ENCODE results near the gene ZNF609. TPM values are rescaled to one million over a fixed set of nuclear protein-coding genes. Genes with fewer than 3 reads are reported as not detected.

ZNF609 gene
- total RNA-seq, 1 donor = 41.5 TPM

DNA sequence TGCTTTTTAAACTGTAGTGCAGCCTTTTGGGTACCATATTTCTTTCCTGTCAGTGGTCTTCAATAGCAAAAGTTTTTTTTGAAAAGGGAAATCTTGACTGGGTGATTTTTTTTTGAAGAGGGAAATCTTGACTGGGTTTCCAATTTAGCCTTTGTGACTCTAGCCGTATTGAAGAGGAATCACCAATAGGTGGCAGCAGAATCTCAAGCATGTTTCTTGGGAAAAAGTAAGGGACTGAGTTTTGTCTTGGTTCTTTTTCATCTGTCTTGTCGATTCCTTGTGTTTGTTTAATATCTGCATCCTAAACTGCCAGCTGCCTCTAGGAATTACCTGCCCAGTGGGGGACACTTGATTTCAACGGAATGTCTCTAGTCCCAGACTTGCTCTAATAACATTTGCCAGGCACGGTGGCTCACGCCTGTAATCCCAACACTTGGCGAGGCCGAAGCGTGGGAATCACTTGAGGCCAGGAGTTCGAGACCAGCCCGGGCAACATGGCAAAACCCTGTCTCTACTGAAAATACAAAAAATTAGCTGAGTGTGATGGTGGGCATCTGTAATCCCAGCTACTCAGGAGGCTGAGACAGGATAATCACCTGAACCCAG is 225.9 kb downstream of the ZNF609 start:
- DNase-seq (ENCODE audit: low read depth in 2 of 3, low spot score in 2 of 3) = peak in 1 of 3 donors; percentile 77

DNA sequence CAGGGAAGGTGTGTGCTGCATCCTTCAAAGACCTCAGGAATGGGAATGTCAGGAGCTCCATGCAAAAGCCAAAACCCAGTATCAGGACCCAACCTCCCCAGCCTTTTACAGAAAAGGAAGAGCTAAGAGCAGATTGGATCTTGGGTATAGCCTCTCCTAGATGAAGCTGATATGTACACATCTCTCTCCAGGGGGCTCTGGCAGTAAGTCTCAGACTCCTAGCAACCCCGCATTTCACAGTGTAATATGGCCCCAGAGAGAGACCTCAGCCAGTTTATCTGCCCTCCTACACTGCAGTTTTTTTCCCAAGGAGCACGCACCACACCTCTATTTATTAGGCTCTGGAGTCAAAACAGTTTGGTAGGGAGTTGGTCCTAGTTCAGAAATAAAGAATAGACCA is 226.8 kb downstream of the ZNF609 start:
- DNase-seq (ENCODE audit: low read depth in 2 of 3, low spot score in 2 of 3) = no peak

DNA sequence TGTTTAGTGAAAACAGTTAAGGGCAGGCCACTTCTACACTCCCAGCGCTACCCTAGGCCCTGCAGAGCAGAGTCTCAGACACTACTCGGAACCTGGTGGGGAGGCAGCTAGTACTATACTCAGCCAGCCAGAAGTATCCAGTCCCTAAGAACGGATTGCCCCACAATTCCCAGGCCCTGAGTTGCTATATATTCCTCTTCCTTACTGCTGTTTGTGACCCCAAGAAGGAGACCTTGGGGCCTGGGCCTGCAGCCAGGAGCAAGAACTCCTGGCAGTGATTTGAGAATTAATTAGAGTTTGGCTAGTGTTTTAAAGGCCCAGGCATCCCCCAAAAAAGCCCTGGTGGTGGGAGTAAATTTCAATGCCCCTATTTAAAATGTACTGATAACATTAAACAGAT is 227.3 kb downstream of the ZNF609 start:
- DNase-seq (ENCODE audit: low read depth in 2 of 3, low spot score in 2 of 3) = no peak

DNA sequence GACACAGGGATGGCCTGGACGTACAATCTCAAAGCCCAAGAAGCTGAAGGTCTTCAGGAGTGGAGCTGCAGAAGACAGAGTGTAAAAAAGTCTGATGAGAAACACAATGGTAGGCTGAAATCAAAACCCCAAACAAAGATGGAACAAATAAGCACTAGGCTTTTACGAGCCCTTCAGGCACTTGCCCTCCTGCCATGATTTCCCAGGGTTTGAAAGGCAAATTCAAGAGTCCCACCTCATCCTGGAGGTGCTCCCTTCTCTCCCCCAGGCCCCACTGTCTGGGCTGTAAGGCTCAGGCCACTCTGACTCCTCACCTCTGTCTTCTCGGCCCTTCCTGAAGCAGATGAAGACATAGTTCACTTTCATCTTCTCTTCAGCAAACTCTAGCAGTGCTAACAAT is 228.4 kb downstream of the ZNF609 start:
- DNase-seq (ENCODE audit: low read depth in 2 of 3, low spot score in 2 of 3) = no peak

DNA sequence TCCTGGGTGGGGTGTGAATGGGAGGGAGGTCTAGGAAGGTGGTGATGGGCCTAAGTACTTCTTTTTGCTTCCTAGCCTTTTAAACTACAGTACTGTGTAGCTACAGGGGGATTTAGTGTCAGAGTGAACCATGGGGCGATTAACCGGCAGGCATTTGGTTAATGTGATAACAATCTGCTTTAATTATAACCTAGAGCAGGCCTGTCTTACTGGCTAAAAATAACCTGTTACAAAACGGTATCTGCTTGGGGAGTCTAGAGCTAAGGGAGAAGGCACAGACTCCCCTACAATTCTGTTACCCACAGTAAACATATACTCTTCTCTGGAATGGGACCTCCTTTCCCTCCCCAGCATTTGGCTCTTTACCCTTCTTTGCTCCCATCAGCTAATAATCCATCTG is 229.6 kb downstream of the ZNF609 start:
- no peak for DNase-seq (ENCODE audit: low read depth in 2 of 3, low spot score in 2 of 3)

DNA sequence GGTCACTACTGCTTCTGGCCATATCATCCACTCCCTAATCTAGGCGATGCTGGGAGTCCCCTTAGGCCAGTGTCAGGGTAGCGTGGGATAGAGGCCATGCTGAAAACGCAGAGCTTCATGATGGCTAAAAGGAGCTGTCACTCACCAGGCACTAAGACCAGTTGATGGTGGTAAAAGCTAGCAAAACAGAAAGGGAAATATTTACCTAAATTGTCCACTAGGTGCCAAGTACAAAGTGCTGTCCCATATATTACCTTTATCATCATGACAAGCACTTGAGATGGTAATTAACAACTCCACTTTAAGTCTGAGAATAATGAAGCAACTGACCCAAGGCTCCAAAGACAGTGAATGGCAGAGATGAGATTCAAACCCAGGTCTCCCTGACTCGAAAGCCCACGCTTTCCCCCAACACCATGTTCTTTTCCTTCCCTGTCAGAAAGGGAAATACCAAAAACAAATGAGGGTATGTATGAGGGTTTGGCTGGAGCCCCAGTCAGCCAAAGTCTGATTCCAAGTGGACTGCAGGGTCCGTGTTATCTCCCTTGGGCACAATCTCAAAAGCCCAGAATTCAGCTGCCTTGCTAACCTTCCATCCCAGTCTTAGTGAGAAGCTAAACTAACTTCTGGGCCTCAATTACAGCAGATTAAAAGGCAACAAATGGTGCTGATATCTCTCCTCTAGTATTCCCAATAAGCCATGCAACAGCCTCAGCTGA is 230.4 kb downstream of the ZNF609 start:
- no peak for DNase-seq (ENCODE audit: low read depth in 2 of 3, low spot score in 2 of 3)

DNA sequence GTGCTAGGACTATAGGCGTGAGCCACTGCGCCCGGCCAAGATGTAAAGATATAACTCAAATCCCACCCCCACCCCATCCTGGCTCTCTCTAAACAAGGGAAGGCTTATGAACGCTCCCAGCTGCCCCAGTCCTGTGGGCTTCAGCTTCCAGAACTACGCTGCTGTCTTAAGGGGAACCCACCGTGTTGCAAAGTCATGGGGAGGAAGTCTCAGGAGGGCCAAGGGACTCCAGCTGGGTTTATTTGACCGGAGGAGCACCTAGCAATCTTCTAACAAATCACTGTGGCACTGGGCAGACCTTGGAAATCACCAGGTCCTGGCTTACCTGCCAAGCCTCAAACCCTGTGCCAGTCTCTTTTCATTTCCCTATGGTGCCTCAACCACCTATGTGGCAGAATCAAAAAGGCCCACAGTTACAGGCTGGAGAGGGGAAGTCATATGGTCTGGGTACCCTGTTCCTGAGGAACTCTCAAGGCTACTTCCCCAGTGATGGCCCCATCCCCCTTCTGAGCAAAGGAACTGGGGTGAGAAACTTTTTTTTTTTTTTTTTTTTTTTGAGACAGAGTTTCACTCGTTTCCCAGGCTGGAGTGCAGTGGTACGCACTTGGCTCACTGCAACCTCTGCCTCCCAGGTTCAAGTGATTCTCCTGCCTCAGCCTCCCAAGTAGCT is 231.7 kb downstream of the ZNF609 start:
- peak in 1 of 3 donors; percentile 67 for DNase-seq (ENCODE audit: low read depth in 2 of 3, low spot score in 2 of 3)

DNA sequence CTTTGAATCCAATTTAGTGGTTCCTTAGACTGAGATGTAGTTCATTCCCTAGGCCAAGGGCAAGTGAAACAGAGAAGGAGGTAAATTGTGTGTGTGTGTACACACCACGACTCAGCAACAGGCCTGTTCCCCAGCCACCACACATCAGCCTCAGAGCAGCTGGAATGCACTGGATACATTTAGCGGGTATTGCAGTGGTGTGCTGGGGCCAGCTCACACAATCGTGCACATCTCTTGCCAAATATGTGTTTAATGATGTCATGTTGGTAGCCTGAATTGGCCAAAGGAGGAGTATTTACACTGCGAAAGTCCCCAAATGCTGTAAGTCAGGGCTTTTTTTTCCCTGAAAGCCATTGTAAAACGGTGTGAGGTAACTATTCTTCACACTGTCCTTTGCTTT is 232.8 kb downstream of the ZNF609 start:
- DNase-seq (ENCODE audit: low read depth in 2 of 3, low spot score in 2 of 3) = peak in 1 of 3 donors; percentile 31

DNA sequence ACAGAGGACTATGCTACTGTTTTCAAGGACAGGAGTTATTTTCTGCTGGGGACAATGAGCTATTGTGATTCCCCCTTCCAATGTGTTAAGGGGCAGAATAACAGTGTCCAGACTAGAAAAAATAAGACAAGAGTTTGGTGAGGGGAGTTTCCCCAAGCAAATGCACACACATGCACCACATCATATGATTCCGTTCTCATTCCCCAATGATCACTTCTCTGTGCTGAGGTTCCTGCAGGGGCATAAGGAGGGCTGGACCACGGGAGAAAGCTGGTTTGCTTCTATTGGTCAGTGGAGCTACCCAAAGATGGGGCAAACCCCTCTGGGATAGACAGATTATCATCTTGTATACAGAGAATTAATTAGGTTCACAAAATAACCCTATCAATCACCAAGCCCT is 234.4 kb downstream of the ZNF609 start:
- no peak for DNase-seq (ENCODE audit: low read depth in 2 of 3, low spot score in 2 of 3)

DNA sequence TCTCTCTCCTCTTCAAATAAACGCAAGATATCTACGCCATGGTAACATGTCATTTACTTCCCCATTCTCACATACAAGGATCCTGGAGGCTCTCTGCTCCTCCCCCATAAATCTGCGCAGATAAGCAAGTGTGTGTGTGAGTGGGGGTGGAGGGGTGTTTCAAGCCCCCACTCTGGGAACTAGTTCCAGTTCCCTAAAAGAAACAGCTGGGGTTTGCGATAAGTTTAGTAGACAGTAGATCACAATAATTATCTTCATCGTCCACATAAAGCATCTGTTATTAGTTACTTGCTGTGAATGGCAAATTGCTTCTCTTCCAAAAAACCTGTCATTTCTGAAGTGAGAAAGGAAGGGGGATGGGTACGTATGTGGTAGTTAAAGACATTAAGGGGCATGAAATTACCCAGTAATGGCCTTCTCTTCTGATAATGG is 235.2 kb downstream of the ZNF609 start:
- DNase-seq (ENCODE audit: low read depth in 2 of 3, low spot score in 2 of 3) = peak in 2 of 3 donors; percentile 94 to 99

DNA sequence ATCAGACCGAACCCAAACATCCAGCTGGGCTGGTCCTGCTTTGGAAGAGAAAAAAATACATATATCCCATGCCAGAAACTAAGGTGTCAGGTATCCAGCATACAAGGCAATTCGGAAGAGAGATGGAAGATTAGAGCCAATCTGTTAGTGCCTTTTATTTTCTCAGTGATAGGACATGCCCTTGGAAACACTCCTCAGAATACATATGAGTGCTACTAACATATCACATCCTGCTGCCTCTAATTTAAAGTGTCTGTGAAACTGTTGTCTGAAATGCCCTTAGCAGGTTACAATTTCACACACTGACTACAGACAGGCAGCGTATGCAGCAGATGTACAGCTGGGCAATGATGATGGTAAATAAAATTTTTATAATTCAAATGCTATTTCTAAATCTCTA is 236.1 kb downstream of the ZNF609 start:
- DNase-seq (ENCODE audit: low read depth in 2 of 3, low spot score in 2 of 3) = no peak

DNA sequence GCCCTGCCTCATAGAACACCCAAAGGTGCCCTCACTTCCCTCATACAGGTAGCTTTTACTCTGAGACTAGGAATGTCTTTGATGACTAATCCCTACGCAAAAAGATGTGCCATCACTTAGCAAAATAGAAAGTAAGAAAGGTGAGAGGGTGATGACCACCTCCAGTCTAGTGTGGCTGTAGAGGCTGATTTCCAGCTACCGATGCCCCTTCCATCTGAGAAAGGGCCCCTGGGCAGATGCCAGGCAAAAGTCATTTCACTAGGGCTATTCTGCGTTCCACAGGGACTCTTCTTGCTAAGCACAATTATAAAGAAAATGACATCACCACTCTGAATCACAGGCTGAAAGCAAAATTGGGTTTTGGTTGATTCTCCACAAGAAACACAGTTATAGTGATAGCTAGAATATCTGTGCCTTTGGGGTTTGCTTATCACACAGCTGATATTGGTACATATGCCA is 237.6 kb downstream of the ZNF609 start:
- no peak for DNase-seq (ENCODE audit: low read depth in 2 of 3, low spot score in 2 of 3)

DNA sequence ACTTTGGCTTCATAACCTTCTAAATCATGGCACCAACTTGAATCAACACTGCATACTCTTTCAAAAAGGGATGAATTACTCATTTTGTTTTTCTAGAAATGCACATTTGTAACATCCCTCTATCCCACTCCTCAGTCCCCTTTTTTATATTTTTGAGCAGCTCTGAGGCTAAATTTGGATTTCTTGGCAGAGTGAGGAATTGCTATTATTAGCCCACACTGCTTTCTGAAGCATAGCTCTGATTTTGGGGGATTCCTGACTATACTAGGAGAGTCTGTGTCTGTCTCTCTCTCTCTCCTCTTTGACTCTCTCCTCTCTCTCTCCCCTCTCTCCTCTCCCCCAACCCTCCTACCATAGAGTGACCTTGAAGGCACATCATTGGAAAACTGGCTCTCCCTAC is 238.4 kb downstream of the ZNF609 start:
- DNase-seq (ENCODE audit: low read depth in 2 of 3, low spot score in 2 of 3) = no peak

DNA sequence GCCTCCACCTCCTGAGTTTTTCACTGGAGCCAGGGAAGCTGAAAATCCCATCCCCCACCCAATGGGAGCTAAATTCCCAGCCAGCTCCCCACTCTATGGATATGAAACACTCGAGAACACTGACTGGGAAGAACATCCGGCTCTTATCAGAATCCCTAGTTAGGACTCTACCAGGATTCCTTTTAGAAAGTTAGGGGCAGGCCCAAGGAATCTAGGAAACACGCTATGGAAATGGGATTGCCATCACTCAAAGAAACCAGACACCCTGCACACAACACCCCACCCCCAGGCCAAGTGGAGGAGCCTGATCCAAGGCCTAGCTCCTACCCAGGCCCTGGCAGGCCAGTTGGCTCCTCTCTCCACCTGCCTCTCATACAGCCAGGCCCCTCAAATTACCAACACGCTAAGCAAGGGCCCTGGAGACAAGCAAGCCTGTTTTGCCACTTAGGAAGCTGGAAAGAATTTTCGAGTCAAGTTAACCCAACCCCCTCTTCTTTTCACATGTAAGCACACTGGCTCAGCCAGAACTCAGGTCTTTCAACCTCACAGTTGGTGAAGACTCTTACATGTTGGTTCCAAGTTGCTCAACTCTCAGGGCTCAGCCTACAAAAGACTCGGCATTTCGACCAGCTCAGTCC is 239.5 kb downstream of the ZNF609 start:
- DNase-seq (ENCODE audit: low read depth in 2 of 3, low spot score in 2 of 3) = no peak

DNA sequence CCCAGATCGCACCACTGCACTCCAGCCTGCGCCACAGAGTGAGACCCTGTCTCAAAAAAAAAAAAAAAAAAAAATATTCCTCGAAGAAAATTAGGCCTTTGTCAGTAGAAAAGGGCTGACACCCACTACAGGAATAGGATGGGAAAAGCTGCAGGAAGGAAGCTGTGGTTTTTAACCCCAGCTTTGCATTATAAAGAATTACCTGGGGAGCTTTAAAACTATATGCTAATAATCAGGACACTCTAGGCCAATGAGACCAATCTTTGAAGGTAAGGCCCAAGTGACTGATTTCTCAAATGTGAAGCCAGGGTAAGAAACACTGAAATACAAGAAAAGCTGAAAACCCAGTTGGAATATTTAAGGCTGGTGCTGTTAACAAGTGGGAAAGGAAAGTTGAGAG is 240.7 kb downstream of the ZNF609 start:
- no peak for DNase-seq (ENCODE audit: low read depth in 2 of 3, low spot score in 2 of 3)

DNA sequence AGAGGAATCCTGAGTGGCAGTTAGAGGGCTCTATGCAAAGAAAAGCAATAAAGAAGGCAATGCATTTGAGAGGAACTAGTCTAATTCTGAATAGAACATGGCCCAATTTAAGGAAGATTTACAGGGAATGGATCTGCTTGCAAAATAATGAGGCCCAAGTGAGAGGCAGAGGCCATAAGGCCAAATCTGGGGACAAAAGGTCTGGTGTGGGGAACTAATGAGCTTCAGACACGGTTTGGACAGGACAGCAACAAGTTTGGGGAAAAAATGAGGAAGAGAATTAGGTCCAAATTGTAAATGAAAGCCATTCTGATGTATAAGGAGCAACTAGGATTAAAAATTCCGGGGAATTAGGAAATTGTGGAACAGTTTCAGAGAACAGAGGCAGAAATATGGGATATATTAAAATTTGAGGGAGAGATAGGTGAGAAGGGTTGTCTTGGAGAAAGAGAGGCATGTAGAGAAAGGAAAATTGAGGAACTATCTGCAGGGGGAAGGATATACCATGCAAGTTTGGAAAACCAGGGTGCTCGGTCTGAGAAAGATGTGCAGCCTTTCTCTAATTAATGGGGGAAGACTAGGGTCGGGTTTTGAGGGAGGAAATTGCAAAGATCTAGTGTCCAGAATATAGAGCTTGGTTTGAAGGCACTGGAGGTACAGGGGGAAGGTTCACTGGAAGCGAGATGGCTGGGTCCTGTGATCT is 241.3 kb downstream of the ZNF609 start:
- no peak for DNase-seq (ENCODE audit: low read depth in 2 of 3, low spot score in 2 of 3)

DNA sequence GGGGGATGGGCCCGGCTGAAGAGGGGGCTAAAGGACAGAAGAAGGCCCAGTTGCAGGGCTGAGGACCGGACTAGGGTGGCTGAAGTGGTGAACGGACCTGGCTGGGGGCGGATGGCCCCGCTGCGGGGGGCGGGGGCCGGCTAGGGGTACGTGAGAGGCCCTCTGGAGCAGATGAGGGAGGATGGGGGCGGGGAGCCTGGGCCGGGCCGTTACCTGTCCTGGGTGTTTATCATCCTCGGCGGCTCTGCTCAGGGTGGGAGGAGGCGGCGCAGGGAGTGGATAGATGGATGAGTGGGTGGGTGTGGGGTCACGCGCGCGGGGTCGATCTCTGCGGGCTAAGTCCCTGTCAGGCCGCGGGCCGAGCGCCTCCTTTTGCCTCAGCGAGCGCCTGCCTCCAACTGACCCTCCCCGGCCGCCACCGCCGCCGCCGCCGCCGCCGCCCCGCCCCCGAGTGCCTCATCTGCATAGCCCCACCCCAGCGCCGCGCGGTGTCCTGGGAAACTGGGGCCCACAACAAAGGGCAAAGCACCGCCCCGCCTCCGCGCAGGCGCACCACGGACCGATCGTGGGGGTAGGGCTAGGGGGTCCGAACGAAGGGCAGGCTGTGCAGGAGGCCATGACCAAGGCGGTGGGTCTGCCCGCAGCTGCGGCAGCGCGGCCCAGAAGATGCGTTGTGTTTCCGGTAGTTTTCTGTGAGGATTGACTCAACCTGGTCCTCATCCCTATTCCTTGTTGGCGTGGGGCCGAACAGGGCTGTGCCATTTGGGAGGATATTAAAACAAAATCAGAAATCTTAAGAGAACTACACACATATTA is 242.6 kb downstream of the ZNF609 start:
- peak; percentile 78 to 96 (median 91) for DNase-seq (ENCODE audit: low read depth in 2 of 3, low spot score in 2 of 3)

DNA sequence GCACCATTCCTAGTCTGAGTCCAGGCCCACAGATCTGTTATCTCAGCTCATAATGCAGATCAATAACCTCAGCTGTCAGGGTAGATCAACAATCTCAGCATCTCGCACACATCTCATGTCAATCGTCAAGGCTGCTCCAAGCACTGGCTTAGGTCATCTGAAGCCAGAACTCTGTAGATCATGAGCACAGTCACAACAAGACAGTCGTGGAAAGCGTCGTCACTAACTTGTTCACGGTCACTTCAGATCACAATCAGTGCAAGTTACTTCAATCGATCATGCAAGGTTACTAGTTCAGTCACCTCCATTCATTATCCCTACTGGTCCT is 243.2 kb downstream of the ZNF609 start:
- no peak for DNase-seq (ENCODE audit: low read depth in 2 of 3, low spot score in 2 of 3)

DNA sequence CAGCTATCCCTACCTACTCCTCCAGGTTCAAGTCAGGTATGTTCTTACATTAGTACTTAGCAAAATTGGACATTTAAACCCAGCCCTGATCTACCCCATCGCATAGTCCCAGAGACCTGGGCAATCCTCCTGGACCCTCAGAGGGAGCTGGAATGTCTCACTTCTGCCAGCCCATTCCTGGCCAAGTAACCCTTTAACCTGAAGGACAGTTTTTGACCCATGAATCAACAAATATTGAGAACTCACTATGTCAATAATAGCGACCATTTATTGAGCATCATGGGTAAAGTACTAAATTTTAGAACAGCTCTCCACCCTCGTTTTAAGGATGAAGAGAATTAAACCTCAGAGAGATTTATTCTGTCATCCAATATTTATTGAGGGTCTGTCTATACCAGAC is 244.6 kb downstream of the ZNF609 start:
- DNase-seq (ENCODE audit: low read depth in 2 of 3, low spot score in 2 of 3) = no peak
